WTC11 (cell line): ENCODE data around the gene B3GALT4. TPM values are rescaled to one million over a fixed set of nuclear protein-coding genes. Genes with fewer than 3 reads are reported as not detected.
"Not testable (repeated sequence)": the region's sequence is repeated elsewhere in the genome, so short reads cannot be mapped to it uniquely, and the experiment has no call there.

ENCODE experiments used
- ATAC-seq: fragments of 200-7000 bp; cut with Tn5 transposase; 2 replicates; pipeline ENCODE4 v1.10.0; 2021; ENCODE audit warnings: mild to moderate bottlenecking, moderate library complexity
- CTCF ChIA-PET: fragments of 300-600 bp; sonication (Branson Sonifier 250); formaldehyde crosslinking; loops from one replicate; lab custom pipeline; 2021; ENCODE audit warnings: antibody characterized with exemption; lab: Charles Lee
- POLR2A ChIA-PET: fragments of 350-600 bp; sonication (Branson Sonifier 250); formaldehyde crosslinking; loops from one replicate; lab custom pipeline; 2021; ENCODE audit warnings: antibody characterized with exemption; lab: Charles Lee
- DNase-seq: peaks from one replicate; pipeline ENCODE4 v3.0.0; 2021; ENCODE audit warnings: low spot score
- H3K27ac Mint-ChIP-seq: 2 replicates; pipeline ENCODE4 v1.8.0; 2021; ENCODE audit warnings: mixed read lengths
- H3K27me3 Mint-ChIP-seq: 2 replicates; pipeline ENCODE4 v1.8.0; 2021; ENCODE audit warnings: low read depth, mild to moderate bottlenecking, moderate library complexity, mixed read lengths
- H3K36me3 Mint-ChIP-seq: 2 replicates; pipeline ENCODE4 v1.8.0; 2021; ENCODE audit warnings: mixed read lengths
- H3K4me1 Mint-ChIP-seq: 2 replicates; pipeline ENCODE4 v1.8.0; 2022; ENCODE audit warnings: mixed read lengths
- H3K4me3 Mint-ChIP-seq: 2 replicates; pipeline ENCODE4 v1.8.0; 2021; ENCODE audit warnings: mild to moderate bottlenecking, moderate library complexity, mixed read lengths
- H3K9me3 Mint-ChIP-seq: 2 replicates; pipeline ENCODE4 v1.8.0; 2021; ENCODE audit warnings: mixed read lengths
- ARID4B ChIP-seq: sonication (generic); formaldehyde crosslinking; IDR thresholded peaks from 2 replicates; pipeline ENCODE4 v1.8.0; 2023; ENCODE audit warnings: missing genetic modification reagents, mild to moderate bottlenecking, borderline replicate concordance
- ATF3 ChIP-seq: sonication (generic); formaldehyde crosslinking; conservative IDR thresholded peaks from 2 replicates; pipeline ENCODE4 v1.8.1; 2022; ENCODE audit warnings: mild to moderate bottlenecking, missing genetic modification reagents
- CREM ChIP-seq: sonication (generic); formaldehyde crosslinking; IDR thresholded peaks from 2 replicates; pipeline ENCODE4 v1.8.1; 2022; ENCODE audit warnings: mild to moderate bottlenecking, missing genetic modification reagents, moderate library complexity
- E2F4 ChIP-seq: sonication (generic); formaldehyde crosslinking; IDR thresholded peaks from 2 replicates; pipeline ENCODE4 v1.8.1; 2022; ENCODE audit warnings: low read depth, mild to moderate bottlenecking, moderate library complexity, missing genetic modification reagents, borderline replicate concordance
- ERG ChIP-seq: fragments of 250-450 bp; sonication (Bioruptor Pico); IDR thresholded peaks from 2 replicates; pipeline ENCODE4 v1.8.0; 2021; ENCODE audit warnings: mild to moderate bottlenecking
- ESRRA ChIP-seq: sonication (generic); formaldehyde crosslinking; IDR thresholded peaks from 2 replicates; pipeline ENCODE4 v1.8.1; 2022; ENCODE audit warnings: mild to moderate bottlenecking, missing genetic modification reagents, borderline replicate concordance
- ETV6 ChIP-seq: sonication (generic); formaldehyde crosslinking; IDR thresholded peaks from 2 replicates; pipeline ENCODE4 v1.8.1; 2022; ENCODE audit warnings: mild to moderate bottlenecking, missing genetic modification reagents
- FOXJ3 ChIP-seq: sonication (generic); formaldehyde crosslinking; IDR thresholded peaks from 2 replicates; pipeline ENCODE4 v1.9.0; 2021; ENCODE audit warnings: missing genetic modification reagents, mild to moderate bottlenecking, borderline replicate concordance
- FOXP1 ChIP-seq: sonication (generic); formaldehyde crosslinking; IDR thresholded peaks from 2 replicates; pipeline ENCODE4 v1.8.0; 2022; ENCODE audit warnings: missing genetic modification reagents, mild to moderate bottlenecking, moderate library complexity, borderline replicate concordance
- FOXP4 ChIP-seq: sonication (generic); formaldehyde crosslinking; IDR thresholded peaks from 2 replicates; pipeline ENCODE4 v1.8.0; 2022; ENCODE audit warnings: mild to moderate bottlenecking, missing genetic modification reagents
- GTF2I ChIP-seq: fragments of 250-450 bp; sonication (Bioruptor Pico); conservative IDR thresholded peaks from 2 replicates; pipeline ENCODE4 v1.4.0; 2021; ENCODE audit warnings: mild to moderate bottlenecking
- IRF2 ChIP-seq: sonication (generic); formaldehyde crosslinking; IDR thresholded peaks from 2 replicates; pipeline ENCODE4 v1.8.0; 2022; ENCODE audit warnings: low read depth, missing genetic modification reagents, borderline replicate concordance
- JAZF1 ChIP-seq: fragments of 250-450 bp; sonication (Bioruptor Pico); IDR thresholded peaks from 2 replicates; pipeline ENCODE4 v1.9.0; 2021; ENCODE audit warnings: moderate library complexity, mild to moderate bottlenecking, inconsistent platforms
- MLX ChIP-seq: sonication (generic); formaldehyde crosslinking; IDR thresholded peaks from 2 replicates; pipeline ENCODE4 v1.8.1; 2023; ENCODE audit warnings: mild to moderate bottlenecking, missing genetic modification reagents, moderate library complexity
- MYBL2 ChIP-seq: sonication (generic); formaldehyde crosslinking; IDR thresholded peaks from 2 replicates; pipeline ENCODE4 v1.8.1; 2023; ENCODE audit warnings: mild to moderate bottlenecking, moderate library complexity, missing genetic modification reagents
- NFYB ChIP-seq: sonication (generic); formaldehyde crosslinking; conservative IDR thresholded peaks from 2 replicates; pipeline ENCODE4 v1.8.0; 2022; ENCODE audit warnings: low read depth, missing genetic modification reagents
- PRRX2 ChIP-seq: fragments of 250-450 bp; sonication (Bioruptor Pico); IDR thresholded peaks from 2 replicates; pipeline ENCODE4 v1.8.0; 2021; ENCODE audit warnings: mild to moderate bottlenecking
- SMAD3 ChIP-seq: sonication (generic); formaldehyde crosslinking; IDR thresholded peaks from 2 replicates; pipeline ENCODE4 v1.8.0; 2022; ENCODE audit warnings: missing genetic modification reagents, mild to moderate bottlenecking, borderline replicate concordance
- SMAD4 ChIP-seq: sonication (generic); formaldehyde crosslinking; IDR thresholded peaks from 2 replicates; pipeline ENCODE4 v1.8.0; 2022; ENCODE audit warnings: mild to moderate bottlenecking, missing genetic modification reagents
- ZBTB21 ChIP-seq: sonication (generic); formaldehyde crosslinking; IDR thresholded peaks from 2 replicates; pipeline ENCODE4 v1.8.1; 2023; ENCODE audit warnings: mild to moderate bottlenecking, missing genetic modification reagents, borderline replicate concordance
- ZNF232 ChIP-seq: sonication (generic); formaldehyde crosslinking; IDR thresholded peaks from 2 replicates; pipeline ENCODE4 v1.8.0; 2022; ENCODE audit warnings: mild to moderate bottlenecking, missing genetic modification reagents
- ZNF317 ChIP-seq: sonication (generic); formaldehyde crosslinking; IDR thresholded peaks from 2 replicates; pipeline ENCODE4 v1.8.1; 2023; ENCODE audit warnings: low read depth, mild to moderate bottlenecking, moderate library complexity, missing genetic modification reagents, borderline replicate concordance
- ZNF396 ChIP-seq: fragments of 250-450 bp; sonication (Bioruptor Pico); IDR thresholded peaks from 2 replicates; pipeline ENCODE4 v1.8.0; 2021; ENCODE audit warnings: mild to moderate bottlenecking, moderate library complexity, borderline replicate concordance
- ZNF671 ChIP-seq: fragments of 250-450 bp; sonication (Bioruptor Pico); IDR thresholded peaks from 2 replicates; pipeline ENCODE4 v1.8.0; 2021; ENCODE audit warnings: mild to moderate bottlenecking
- total RNA-seq: library from RNA; stranded (reverse); gene quantifications from 3 replicates; pipeline ENCODE4 v1.2.3, GENCODE V29; 2021

Gene B3GALT4
- total RNA-seq, 1 experiment from 2014 or later: 4.1 TPM

- CTCF ChIA-PET: no interaction called here
- H3K9me3 Mint-ChIP-seq: no peaks in the 10 kb centered on the region
- POLR2A ChIA-PET: no interaction called here
- TF ChIP-seq ZNF317 (CRISPR knock-in tag): no peak
- TF ChIP-seq SMAD4 (CRISPR knock-in tag): no peak
- TF ChIP-seq NFYB (CRISPR knock-in tag): no peak
- no peak for TF ChIP-seq MYBL2 (CRISPR knock-in tag)
- TF ChIP-seq FOXP1: no peak
- no peak for TF ChIP-seq GTF2I (CRISPR knock-in tag)
- TF ChIP-seq JAZF1 (CRISPR knock-in tag): no peak
- no peak for TF ChIP-seq SMAD3 (CRISPR knock-in tag)
- no peak for TF ChIP-seq ERG (CRISPR knock-in tag)
- no peak for TF ChIP-seq ESRRA (CRISPR knock-in tag)
- TF ChIP-seq FOXP4 (CRISPR knock-in tag): no peak
- no peak for TF ChIP-seq CREM (CRISPR knock-in tag)
- H3K36me3 Mint-ChIP-seq: peaks cover 50% of the 10 kb centered on the region
- ATAC-seq (no peak), DNase-seq (no peak)
- H3K4me3 Mint-ChIP-seq: no peak overlapping the region
- H3K27me3 Mint-ChIP-seq: no peaks in the 10 kb centered on the region
- H3K27ac Mint-ChIP-seq: no peak overlapping the region
- no peaks in the 10 kb centered on the region for H3K4me1 Mint-ChIP-seq
Observed at GRCh38 chr6:33259032-33259431, 17.9 kb upstream of the B3GALT4 start.

- H3K4me1 Mint-ChIP-seq, H3K27ac Mint-ChIP-seq, ATAC-seq, DNase-seq, H3K4me3 Mint-ChIP-seq, H3K27me3 Mint-ChIP-seq, CTCF ChIA-PET, POLR2A ChIA-PET, H3K9me3 Mint-ChIP-seq: not testable (repeated sequence)
- peaks cover 58% of the 10 kb centered on the region for H3K36me3 Mint-ChIP-seq
Observed at GRCh38 chr6:33262490-33262889, 14.4 kb upstream of the B3GALT4 start.

GRCh38 chr6:33264015-33264414 lies 12.9 kb upstream of the B3GALT4 start:
- no peaks in the 10 kb centered on the region for H3K9me3 Mint-ChIP-seq
- no peak for ATAC-seq
- TF ChIP-seq ETV6 (no peak), ZNF232 (no peak), ZNF396 (CRISPR knock-in tag) (no peak), ATF3 (CRISPR knock-in tag) (no peak), FOXJ3 (CRISPR knock-in tag) (no peak), ARID4B (CRISPR knock-in tag) (no peak), ZNF317 (CRISPR knock-in tag) (no peak), GTF2I (CRISPR knock-in tag) (no peak), IRF2 (CRISPR knock-in tag) (no peak), E2F4 (CRISPR knock-in tag) (no peak), PRRX2 (CRISPR knock-in tag) (no peak), ZNF671 (CRISPR knock-in tag) (no peak), SMAD4 (CRISPR knock-in tag) (no peak), ZBTB21 (CRISPR knock-in tag) (no peak), MLX (no peak)
- TF ChIP-seq, all 79 proteins: peak for 0
- Mint-ChIP-seq H3K27ac (no peak overlapping the region), H3K27me3 (no peaks in the 10 kb centered on the region), H3K36me3 (peaks cover 62% of the 10 kb centered on the region), H3K4me3 (no peak overlapping the region), H3K4me1 (no peaks in the 10 kb centered on the region)
- DNase-seq: no peak
- ChIA-PET POLR2A (interaction anchor here (1.2 kb wide), 1 partner anchor 8 kb away, joined by 5 read pairs; the partner anchor contains the start of genes RPS18 and VPS52), CTCF (interaction anchor here (1.0 to 1.2 kb wide), 2 partner anchors 13 to 66 kb away, joined by 3 to 4 read pairs; partner anchors contain the start of gene B3GALT4)
